Mesenteric fat pad (tissue), 1 donor: ENCODE data around the gene TNRC6B. TPM values are rescaled to one million over a fixed set of nuclear protein-coding genes. Genes with fewer than 3 reads are reported as not detected.
A peak's percentile ranks its signal among the peaks of the same experiment; 100 is the strongest.
"Not testable (repeated sequence)": the region's sequence is repeated elsewhere in the genome, so short reads cannot be mapped to it uniquely, and the experiment has no call there.

Source experiments
- DNase-seq: peaks from one replicate; pipeline ENCODE4 v3.0.0-alpha.2; 2020; ENCODE audit warnings: low spot score
- total RNA-seq: library from RNA; stranded (reverse); fragmentation: NEBNext Ultra II Directional; extraction: Animal tissue kit (Norgen Biotek cat#: 25700); gene quantifications from one replicate; pipeline ENCODE4 v1.2.1, GENCODE V29; 2021
- donor health status: DM: yes; HTN: yes; CAD: no.

Gene TNRC6B
- total RNA-seq, 1 donor from 2014 or later = 37.4 TPM

DNA sequence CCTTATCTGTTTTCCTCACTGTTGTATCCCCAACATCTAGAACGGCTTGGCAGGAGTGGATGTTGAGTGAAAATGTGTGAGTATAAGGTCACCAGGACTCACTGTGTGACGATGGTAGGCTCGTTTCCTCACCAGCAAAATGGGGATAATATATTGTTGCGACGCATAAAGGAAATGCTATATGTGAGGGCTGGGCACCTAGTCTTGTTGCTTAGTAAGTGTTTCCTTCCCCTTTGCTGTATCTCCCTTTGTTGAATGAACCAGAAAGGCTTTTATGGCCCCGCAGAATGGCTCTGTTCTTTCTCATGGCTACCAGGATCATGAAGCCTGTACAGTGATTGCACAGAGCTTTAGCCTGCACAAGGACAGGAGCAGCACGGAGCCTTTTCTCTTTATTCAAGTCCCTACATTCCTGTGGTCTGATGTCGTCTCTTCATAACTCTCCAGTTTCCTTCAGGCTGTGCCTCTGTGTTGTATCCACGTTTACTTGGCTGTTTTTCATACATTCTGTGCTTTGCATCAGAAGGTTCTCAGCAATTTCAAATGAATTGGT is 5.4 kb downstream of the TNRC6B start:
- DNase-seq = no peak

DNA sequence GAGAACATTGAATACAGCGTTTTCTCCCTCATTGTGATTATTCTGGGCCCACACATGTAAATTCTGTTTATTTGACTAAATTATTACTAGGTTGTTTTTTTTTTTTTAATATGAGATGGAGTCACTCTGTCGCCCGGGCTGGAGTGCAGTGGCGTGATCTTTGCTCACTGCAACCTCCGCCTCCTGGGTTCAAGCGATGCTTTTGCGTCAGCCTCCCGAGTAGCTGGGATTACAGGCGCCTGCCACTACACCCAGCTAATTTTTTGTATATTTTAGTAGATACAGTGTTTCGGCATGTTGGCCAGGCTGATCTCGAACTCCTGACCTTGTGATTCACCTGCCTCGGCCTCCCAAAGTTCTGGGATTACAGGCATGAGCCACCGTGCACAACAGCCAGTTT is 5.9 kb downstream of the TNRC6B start:
- not testable (repeated sequence) for DNase-seq

DNA sequence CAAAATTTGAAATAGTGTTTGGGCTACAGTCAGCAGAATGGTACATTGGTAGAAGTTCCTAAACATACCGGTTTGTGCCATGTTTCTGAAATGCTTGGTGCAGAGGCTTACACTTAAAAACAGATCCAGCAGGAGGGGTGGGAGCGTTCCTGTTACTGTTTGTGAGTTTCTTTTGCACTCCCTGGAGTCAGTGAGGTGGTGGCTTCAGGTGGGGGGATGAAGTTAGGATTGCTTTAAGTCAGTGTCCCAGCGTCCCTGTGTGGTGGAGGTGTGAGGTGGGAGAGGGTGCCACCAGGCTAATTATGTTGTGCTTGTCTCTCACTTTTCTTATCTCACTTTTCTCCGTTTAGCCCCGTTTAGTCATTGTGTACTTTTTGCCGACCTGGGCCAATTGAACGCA is 9.7 kb downstream of the TNRC6B start:
- DNase-seq = no peak

DNA sequence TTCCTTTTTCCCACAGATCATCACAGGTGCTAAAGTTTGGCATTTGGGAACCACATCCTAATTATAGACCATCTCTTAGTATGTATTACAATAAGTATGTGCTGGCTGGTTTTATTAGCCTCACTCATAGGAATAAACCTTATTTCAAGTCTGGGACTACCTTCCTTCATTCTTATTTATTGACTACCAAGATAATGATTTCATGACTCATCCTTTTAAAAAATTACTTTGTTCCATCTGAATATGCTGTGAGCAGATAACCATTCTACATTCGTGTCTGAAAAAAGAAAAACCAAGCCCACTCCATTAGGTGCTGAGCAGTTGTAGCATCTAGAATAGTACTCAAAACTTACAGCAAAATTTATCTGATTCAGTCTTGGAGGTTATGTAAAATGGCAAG is 12.3 kb downstream of the TNRC6B start:
- no peak for DNase-seq

DNA sequence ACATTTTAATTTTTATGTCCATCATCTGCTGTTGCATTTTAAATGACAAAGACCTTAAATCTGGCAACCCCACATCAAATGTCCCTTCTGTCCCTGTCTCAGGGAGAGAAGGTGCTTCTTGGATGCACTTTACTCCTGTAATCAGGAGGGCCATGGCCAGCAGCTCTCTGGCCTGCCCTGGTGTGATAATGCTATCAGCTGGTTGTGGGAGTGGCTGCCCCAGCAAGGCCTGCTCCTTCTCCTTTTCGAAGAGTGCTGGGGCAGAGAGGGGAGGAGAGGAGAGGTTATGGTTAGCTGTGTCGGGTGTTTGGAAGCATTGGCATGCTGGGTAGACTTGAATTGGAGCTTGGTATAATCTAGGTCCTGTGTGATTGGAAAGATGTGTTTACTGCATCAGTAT is 12.8 kb downstream of the TNRC6B start:
- DNase-seq = no peak

DNA sequence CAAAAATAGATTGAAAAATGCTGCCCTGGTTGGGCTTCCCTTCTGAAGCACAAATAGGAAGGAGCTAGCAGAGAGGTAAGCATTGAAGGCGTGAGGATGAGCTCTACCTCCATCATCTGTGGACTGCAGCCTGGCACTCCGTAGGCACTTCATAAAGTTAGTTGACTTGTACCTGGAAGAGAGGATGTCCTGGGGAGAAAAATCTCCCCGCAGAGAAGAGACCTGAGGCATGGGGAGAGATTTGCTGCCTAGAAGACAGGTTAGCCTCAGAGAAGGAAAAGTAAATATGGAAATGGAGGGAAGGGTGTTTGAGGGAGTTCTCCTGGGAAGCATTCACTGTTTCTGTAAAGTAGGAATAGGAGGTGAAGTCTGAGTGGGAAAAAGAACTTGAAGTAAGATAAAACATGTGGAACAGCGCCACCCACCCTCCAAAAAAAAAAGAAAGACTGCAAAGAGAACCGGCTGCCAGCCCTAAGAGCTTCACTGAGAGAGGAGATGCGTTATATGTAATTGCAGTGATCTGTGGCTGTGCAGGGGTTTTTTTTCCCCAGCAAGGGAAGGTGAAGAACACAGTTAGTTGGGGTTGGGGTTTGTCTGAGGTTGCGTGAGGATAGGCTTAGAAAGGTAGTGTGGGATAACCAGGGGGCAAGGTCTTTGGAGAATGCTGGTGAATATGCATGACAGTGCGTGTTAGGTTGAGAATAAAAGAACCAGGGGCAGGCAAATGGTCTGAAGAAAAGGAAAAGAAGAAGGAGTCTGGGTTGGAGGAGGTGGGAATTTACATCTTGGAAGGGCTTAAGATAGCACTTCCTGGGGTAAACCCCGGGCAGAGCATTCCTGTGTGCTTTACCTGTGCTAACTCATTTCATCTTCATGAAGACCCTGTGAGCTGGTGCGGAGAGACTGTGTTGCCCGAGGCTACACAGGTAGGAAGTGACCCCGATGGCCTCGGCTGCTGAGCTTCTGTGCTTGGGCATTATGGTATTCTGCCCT is 16.0 kb downstream of the TNRC6B start:
- no peak for DNase-seq

DNA sequence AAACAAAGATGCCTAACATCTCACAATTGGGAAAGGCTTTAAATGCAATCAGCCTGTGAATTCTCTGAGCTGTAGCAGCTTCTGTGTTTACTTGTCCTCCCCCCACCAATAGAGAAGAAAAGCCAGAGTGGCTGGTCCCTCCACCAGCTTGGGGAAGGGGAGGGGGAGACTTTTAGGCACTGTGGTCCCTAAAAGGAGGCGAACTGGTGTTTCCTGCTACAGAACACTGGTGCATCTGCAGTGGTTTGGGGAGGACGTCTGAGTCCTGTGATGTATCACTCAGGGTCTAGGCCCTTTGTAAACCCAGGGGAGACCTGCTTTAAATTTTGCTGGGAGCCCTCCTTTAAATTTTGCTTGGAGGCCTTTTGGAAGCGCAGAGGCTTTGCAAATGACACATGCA is 16.9 kb downstream of the TNRC6B start:
- no peak for DNase-seq

DNA sequence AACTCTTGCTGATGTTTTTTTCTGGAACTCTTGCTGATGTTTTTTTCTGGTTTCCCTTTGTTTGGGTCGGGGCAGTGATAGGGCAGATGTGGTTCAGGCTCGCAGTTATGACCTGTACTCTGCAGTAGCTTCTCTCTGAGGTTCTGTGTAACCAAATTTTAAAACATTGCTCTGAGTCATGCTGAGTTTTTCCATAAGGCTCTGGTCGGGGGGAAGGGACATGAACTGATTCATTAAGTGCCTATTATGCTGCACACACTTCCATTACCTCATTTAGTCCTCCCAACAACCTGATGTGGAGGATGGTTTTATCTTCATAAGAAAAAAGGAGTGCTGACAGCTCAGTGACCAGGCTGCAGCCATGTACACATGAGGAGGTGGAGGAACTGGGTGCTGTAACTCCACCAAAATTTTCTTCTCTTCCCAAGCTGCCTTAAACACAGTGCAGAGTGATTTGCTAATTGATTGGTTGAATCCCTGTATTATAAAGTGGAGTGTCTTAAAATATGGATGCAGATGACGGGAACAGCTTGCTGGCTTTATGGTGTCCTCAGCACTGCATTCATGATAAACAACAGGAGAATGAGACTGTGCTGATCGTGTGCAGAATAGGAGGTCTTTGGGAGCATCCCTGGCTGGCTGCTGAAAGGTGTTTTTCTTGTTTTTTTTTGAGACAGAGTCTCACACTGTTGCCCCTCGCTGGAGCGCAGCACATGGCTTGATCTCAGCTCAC is 19.1 kb downstream of the TNRC6B start:
- DNase-seq = no peak

DNA sequence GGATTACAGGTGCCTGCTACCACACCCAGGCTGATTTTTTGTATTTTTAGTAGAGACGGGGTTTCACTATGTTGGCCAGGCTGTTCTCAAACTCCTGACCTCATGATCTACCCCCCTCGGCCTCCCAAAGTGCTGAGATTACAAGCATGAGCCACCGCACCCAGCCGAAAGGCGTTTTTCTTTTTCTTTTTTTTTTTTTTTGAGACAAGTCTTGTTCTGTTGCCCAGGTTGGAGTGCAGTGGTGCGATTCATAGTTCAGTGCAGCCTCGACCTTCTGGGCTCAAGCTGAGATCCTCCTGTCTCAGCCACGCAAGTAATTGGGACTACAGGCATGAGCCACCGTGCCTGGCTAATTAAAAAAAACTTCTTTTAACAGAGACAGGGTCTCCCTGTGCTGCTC is 19.7 kb downstream of the TNRC6B start:
- DNase-seq = not testable (repeated sequence)

DNA sequence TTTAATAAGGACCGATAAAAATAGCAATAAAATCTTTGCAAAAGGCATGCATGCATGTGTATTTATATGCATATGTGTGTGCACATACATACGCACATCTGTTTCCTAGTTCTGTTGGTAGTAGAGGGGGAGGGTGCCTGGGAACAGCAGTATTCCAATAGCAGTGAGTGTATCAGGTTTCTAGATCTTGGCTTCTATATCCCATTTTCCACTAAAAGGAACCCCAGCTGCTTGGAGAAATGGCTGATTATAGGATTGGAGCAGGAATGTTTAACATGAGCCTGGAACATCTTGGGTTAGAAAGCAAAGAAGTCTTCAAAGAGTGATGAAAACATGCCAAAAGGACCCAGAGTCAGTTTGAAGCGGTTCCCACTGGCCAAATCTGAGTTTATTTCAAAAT is 21.0 kb downstream of the TNRC6B start:
- DNase-seq = no peak

DNA sequence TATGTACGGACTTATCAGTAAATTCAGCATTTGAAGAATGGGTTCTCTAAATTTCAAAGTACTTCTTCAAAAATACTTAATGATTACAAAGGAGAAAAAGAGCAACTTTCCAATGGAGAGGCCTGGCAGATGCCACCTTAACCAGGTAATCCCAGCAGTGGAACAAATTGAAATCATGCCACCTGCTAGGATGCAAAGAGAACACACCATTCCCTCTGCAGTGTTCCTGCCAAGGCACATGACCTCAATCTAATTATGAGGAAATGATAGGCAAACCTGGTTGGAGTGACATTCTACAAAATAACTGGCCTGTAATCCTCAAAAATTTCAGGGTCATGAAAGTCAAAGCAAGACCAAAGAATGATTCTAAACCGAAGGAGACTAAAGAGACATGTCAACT is 21.5 kb downstream of the TNRC6B start:
- no peak for DNase-seq

DNA sequence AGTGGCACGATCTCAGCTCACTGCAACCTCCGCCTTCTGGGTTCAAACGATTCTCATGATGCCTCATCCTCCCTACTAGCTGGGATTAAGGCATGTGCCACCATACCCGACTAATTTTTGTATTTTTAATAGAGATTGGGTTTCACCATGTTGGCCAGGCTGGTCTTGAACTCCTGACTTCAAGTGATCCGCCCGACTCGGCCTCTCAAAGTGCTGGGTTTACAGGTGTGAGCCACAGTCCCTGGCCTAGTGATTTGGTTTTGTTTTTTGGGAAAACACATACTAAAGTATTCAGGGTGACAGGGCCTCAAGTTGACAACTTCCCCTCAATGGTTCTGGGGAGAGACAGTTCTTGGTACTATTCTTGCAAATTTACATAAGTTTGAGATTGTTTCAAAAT is 22.1 kb downstream of the TNRC6B start:
- DNase-seq = no peak

DNA sequence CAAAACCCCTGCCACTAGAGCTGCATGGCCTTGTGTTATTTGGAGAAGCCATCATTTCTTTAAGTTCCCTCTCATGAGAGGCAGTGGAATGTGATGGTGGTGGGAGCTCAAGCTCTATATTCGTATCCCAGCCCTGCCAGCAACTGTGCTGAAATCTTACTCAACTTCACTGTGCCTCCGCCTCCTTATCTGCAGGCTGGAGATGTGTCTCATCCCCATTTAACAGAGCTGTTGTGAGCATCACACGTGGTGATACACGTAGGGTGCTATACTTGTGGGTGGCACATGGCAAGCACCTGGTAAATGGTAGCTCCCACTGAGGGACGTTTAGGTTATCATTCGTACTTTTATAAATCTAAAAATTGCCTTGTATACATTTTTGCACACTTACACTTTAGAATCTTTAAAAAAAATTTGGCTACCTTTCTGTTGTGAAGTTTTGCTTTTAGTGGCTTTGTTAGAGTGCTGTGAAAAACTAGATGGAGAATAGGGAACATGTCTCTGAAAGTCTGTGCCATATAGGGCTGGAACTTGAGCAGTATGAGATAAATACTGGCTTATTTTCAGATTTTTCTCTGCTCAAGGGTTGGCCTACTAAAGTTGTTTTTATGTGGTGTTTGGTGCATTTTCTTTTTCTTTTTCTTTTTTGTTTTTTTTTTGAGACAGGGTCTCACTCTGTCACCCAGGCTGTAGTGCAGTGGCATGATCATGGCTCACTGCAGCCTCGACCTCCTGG is 23.2 kb downstream of the TNRC6B start:
- no peak for DNase-seq

DNA sequence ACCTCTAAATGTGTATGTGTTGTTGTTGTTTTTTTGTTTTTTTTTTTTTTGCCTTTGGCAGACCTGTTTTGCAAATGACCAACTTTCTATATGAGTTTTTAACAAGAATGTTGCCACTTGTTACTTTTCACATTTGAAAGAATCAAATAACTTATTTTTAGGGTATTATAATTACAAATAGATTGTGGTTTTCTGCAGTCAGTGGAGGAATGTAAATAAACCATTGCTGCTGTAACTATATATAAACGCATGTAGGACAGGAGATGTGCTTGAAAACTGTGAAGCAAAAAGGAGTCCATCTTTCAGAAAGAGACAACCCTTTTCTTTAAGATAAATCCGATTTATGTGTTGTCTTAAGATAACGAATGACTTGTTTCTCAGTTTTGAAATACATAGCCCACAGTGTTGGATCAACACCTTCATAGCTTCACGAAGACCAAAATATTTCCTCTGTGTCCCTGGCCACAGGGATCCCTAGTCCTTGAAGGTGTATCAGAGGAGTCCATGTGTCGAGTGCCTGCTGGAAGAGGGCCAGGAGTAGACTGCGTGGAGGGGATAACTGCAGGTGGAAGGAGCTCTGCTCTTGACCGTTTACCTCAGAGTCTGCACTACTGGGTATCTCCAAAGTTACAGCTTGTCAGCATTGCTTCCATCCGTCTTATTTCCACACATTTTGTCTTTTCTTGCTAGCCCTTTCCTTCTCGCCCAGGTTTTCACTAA is 24.7 kb downstream of the TNRC6B start:
- no peak for DNase-seq

DNA sequence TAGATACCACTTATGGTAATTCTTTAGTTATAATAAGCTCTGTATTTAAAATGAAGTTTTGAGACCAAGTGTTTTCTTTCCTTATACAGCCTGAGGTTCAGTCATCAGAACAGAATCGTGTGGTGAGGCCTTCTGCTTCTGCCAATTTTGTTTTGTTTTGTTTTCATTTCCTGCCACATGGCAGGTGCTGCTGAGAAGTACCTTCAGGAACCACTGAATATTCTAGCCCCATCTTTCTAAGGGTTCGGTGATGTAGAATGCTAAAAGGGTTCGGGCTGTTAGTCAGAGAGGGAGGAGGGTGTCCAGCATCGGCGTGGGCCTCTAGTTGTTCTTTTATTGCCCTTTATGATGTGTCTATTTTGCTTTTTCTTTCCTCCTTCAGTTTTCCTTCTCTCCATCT is 25.8 kb downstream of the TNRC6B start:
- no peak for DNase-seq

DNA sequence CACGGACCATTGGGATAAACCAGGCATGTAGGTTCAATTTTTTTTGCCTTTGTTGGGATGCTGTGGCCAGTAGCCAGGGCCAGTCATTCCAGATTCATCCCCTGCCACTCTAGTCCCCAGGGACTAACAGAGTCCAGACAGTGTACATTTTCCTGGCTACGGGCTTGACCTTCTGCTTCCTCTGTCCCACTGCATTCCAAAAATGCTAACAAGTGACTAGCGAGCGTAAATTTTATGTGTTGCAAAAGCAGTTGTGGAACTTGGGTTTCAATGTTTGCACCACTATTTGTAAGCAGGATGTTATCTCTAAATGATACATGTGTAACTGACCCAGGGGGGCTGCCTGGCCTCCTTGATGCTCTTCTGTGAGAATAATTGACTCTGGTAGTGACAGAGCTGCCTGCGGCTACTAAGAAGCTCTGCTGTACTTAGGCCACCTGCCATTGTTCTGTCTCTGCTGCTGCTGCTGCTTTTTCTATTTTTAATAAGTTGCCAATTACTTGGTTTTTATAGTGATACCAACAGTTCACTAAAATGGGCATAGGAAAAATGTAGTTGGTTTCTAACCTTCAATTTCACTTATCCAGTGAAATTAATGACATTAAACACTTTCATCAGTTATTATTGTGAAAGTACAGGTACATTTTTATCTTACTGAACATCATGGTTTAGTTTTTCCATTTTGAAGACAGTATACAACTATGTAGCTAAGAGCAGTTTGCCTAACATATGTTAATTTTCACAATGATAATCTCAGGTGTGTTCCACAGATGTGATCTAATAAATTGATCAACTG is 26.8 kb downstream of the TNRC6B start:
- no peak for DNase-seq

DNA sequence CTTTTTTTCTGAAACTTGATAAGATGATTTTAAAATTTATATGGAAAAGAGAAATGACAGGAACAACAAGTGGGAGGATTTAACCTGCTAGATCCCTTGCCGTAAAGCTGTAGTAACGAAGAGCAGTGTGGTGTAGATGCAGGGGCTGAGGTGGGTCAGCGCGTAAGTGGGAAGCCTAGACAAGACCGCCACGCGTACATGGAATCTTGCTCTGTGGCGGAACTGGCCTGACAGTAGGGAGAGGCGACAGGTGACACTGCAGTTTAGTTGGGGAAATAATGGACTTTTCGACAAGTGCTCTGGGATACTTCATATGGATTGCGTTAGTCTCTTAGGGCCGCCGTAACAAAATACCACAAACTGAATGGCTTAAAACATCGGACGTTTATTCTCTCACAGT is 28.8 kb downstream of the TNRC6B start:
- DNase-seq = peak; percentile 14

DNA sequence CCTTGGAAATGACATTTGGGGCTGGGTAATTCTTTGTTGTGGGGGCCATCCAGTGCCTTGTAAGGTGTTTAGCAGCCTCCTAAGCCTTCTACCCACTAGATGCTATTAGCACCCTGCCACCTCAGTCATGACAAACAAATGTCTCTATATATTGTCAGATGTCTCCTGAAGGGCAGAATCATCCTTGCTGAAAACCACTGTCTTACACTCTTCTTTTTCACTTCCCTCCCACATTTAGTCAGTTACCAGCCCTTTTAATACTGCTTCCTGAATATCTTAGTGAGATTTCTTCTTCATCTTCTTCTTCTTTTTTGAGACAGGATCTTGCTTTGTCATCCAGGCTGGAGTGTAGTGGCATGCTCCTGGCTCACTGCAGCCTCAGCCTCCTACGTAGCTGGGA is 33.1 kb downstream of the TNRC6B start:
- no peak for DNase-seq

DNA sequence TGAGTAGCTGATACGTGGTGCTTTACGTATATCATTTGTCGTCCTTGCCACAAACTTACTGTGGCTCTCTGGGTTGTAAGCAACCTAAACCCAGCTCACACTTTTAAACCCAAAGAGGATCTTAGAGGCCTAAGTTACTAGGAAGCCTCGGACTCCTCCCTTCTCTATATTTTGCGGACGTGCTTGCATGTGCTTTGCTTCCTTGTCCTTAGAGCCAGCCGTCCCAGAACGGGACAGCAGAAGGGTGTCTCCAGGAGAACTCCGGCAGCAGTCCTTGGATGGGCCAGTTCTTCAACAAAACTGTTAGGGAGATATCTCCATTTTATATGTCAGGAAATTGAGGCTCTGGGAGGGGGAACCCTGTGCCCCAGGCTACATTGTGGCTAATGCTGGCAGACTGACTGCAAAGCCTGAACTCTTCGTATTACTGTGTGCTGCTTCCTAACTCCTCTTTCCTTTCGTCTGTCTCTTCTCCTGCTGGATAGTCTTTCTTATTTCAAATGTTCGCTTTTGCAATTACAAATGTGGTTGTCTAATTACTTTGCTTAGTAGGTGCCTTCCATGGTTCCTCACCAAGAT is 33.8 kb downstream of the TNRC6B start:
- peak; percentile 68 for DNase-seq

DNA sequence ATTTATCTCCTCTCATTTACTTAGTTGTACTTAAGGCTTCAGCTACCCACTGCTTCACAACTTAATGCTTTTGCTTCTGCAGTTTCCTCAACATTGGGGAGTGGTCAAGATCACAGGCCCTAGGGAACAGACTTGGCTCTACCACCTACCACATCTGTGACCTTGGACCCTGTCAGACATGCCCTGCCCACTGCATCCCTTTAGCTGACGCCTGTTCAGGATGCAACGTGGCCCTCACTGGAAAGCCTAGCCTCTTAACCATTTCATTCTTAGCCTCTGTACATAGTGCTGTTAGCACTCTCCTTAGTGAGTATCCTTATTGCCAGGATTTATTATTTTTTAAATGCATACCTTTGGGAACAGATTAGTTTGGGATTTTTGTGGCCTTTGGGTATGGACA is 34.4 kb downstream of the TNRC6B start:
- DNase-seq = peak; percentile 45
